H9 (cell line): ENCODE measurements around the gene DYRK3. TPM values are rescaled to one million over a fixed set of nuclear protein-coding genes. Genes with fewer than 3 reads are reported as not detected.

Experiments used
- DNase-seq: peaks from one replicate; pipeline ENCODE4 v3.0.0-alpha.2; 2017
- H2AFZ ChIP-seq: one replicate; pipeline ENCODE4 v1.6.1; 2013; ENCODE audit warnings: mild to moderate bottlenecking, low read length, control low read depth, moderate library complexity
- H2AK5ac ChIP-seq: 2 replicates; pipeline ENCODE4 v1.6.1; 2013; ENCODE audit warnings: low read length, control low read depth, mixed read lengths; ENCODE audit not compliant: insufficient read length
- H2BK120ac ChIP-seq: one replicate; pipeline ENCODE4 v1.6.1; 2013; ENCODE audit warnings: low read depth, mild to moderate bottlenecking, low read length, control low read depth, inconsistent platforms; ENCODE audit not compliant: poor library complexity, severe bottlenecking
- H2BK12ac ChIP-seq: 2 replicates; pipeline ENCODE4 v1.6.1; 2013; ENCODE audit warnings: low read length, control low read depth, mixed read lengths, low read depth; ENCODE audit not compliant: insufficient read length
- H2BK15ac ChIP-seq: 2 replicates; pipeline ENCODE4 v1.6.1; 2013; ENCODE audit warnings: low read depth, low read length, control low read depth
- H2BK20ac ChIP-seq: one replicate; pipeline ENCODE4 v1.6.1; 2013; ENCODE audit warnings: low read depth, mild to moderate bottlenecking, low read length, control low read depth, inconsistent platforms; ENCODE audit not compliant: poor library complexity, severe bottlenecking
- H2BK5ac ChIP-seq: 2 replicates; pipeline ENCODE4 v1.6.1; 2013; ENCODE audit warnings: low read length, control low read depth, mixed read lengths; ENCODE audit not compliant: insufficient read length
- H3K14ac ChIP-seq: 2 replicates; pipeline ENCODE4 v1.6.1; 2013; ENCODE audit warnings: low read length, control low read depth; ENCODE audit not compliant: insufficient read depth
- H3K18ac ChIP-seq: 2 replicates; pipeline ENCODE4 v1.6.1; 2013; ENCODE audit warnings: low read depth, mild to moderate bottlenecking, mixed read lengths, low read length, control low read depth; ENCODE audit not compliant: insufficient read length
- H3K23ac ChIP-seq: 2 replicates; pipeline ENCODE4 v1.6.1; 2013; ENCODE audit warnings: low read length, control low read depth, mixed read lengths, low read depth; ENCODE audit not compliant: insufficient read length
- H3K23me2 ChIP-seq: 2 replicates; pipeline ENCODE4 v1.6.1; 2013; ENCODE audit warnings: low read depth, mild to moderate bottlenecking, mixed read lengths, low read length, control low read depth; ENCODE audit not compliant: insufficient read length, poor library complexity, severe bottlenecking
- H3K27ac ChIP-seq: 2 replicates; pipeline ENCODE4 v1.5.1; 2013; ENCODE audit warnings: low read length, control low read depth, mixed read lengths, low read depth; ENCODE audit not compliant: insufficient read length
- H3K27me3 ChIP-seq: 2 replicates; pipeline ENCODE4 v1.6.1; 2013; ENCODE audit warnings: low read length, control low read depth, inconsistent platforms; ENCODE audit not compliant: insufficient read depth
- H3K4ac ChIP-seq: 2 replicates; pipeline ENCODE4 v1.6.1; 2013; ENCODE audit warnings: low read depth, mild to moderate bottlenecking, control low read depth, inconsistent platforms, low read length, moderate library complexity
- H3K4me1 ChIP-seq: 2 replicates; pipeline ENCODE4 v1.6.1; 2013; ENCODE audit warnings: low read length, control low read depth, inconsistent platforms; ENCODE audit not compliant: insufficient read depth
- H3K4me2 ChIP-seq: 2 replicates; pipeline ENCODE4 v1.6.1; 2013; ENCODE audit warnings: low read length, control low read depth, mixed read lengths; ENCODE audit not compliant: insufficient read length, insufficient read depth
- H3K56ac ChIP-seq: 2 replicates; pipeline ENCODE4 v1.6.1; 2013; ENCODE audit warnings: low read depth, mild to moderate bottlenecking, mixed read lengths, low read length, control low read depth; ENCODE audit not compliant: insufficient read length
- H3K79me1 ChIP-seq: 2 replicates; pipeline ENCODE4 v1.6.1; 2013; ENCODE audit warnings: low read depth, mild to moderate bottlenecking, moderate library complexity, low read length, control low read depth, inconsistent platforms; ENCODE audit not compliant: insufficient read depth, poor library complexity, severe bottlenecking
- H3K79me2 ChIP-seq: 2 replicates; pipeline ENCODE4 v1.6.1; 2013; ENCODE audit warnings: low read length, control low read depth, inconsistent platforms; ENCODE audit not compliant: insufficient read depth
- H3K9ac ChIP-seq: 2 replicates; pipeline ENCODE4 v1.6.1; 2013; ENCODE audit warnings: low read length, control low read depth, mixed read lengths; ENCODE audit not compliant: insufficient read length; ENCODE audit errors: extremely low read depth
- H3K9me3 ChIP-seq: one replicate; pipeline ENCODE4 v1.6.1; 2013; ENCODE audit warnings: low read depth, low read length, inconsistent platforms; ENCODE audit not compliant: control insufficient read depth
- H3T11ph ChIP-seq: one replicate; pipeline ENCODE4 v1.6.1; 2013; ENCODE audit warnings: mild to moderate bottlenecking, low read length, control low read depth, inconsistent platforms
- H4K20me1 ChIP-seq: one replicate; pipeline ENCODE4 v1.6.1; 2013; ENCODE audit not compliant: control insufficient read depth, insufficient read length, insufficient read depth
- H4K5ac ChIP-seq: 2 replicates; pipeline ENCODE4 v1.6.1; 2013; ENCODE audit warnings: low read depth, mild to moderate bottlenecking, mixed read lengths, low read length, control low read depth; ENCODE audit not compliant: insufficient read length
- H4K8ac ChIP-seq: replicated peaks from 2 replicates; pipeline ENCODE4 v1.6.1; 2013; ENCODE audit warnings: low read length, control low read depth, mixed read lengths, low read depth; ENCODE audit not compliant: insufficient read length
- H4K91ac ChIP-seq: 2 replicates; pipeline ENCODE4 v1.6.1; 2013; ENCODE audit warnings: low read depth, mild to moderate bottlenecking, moderate library complexity, mixed read lengths, low read length, control low read depth; ENCODE audit not compliant: insufficient read length
- H3K27ac Mint-ChIP-seq, 3 experiments: 2 replicates in 2 of 3; 3 replicates in 1 of 3; pipeline ENCODE4 v1.8.0; 2020 to 2021; ENCODE audit warnings: mixed read lengths in 3 of 3, mild to moderate bottlenecking in 1 of 3, moderate library complexity in 1 of 3
- H3K27me3 Mint-ChIP-seq: 2 replicates; pipeline ENCODE4 v1.8.0; 2021; ENCODE audit warnings: low read depth, mild to moderate bottlenecking, moderate library complexity, mixed read lengths
- H3K36me3 Mint-ChIP-seq, 3 experiments: 2 replicates in 2 of 3; 3 replicates in 1 of 3; pipeline ENCODE4 v1.8.0; 2020 to 2021; ENCODE audit warnings: low read depth in 3 of 3, mixed read lengths in 3 of 3; ENCODE audit not compliant: insufficient read depth in 1 of 3
- H3K4me1 Mint-ChIP-seq, 2 experiments: 2 replicates each; pipeline ENCODE4 v1.8.0; 2020; ENCODE audit warnings: mixed read lengths in 2 of 2
- H3K4me3 Mint-ChIP-seq, 2 experiments: 2 replicates in 1 of 2; 3 replicates in 1 of 2; pipeline ENCODE4 v1.8.0; 2020 to 2021; ENCODE audit warnings: mild to moderate bottlenecking in 2 of 2, mixed read lengths in 2 of 2, moderate library complexity in 1 of 2
- H3K9me3 Mint-ChIP-seq, 2 experiments: 2 replicates in 1 of 2; 3 replicates in 1 of 2; pipeline ENCODE4 v1.8.0; 2020; ENCODE audit warnings: mild to moderate bottlenecking in 2 of 2, mixed read lengths in 2 of 2, moderate library complexity in 1 of 2
- WGBS: extraction: QIAGEN DNeasy Blood & Tissue Kit; methylation state at CpG from one replicate; pipeline ENCODE4 v1.1.7; 2013; ENCODE audit warnings: missing lambda C conversion rate, low lambda C conversion rate, mixed read lengths; ENCODE audit not compliant: insufficient read length; ENCODE audit errors: extremely low coverage; 5-methylcytosine and 5-hydroxymethylcytosine counted together
- total RNA-seq: library from RNA; stranded (reverse); gene quantifications from 2 replicates; pipeline ENCODE4 v1.2.1, GENCODE V29; 2021
- TF ChIP-seq, protein P1 (sequence below): fragments of 200-600 bp; sonication (generic); conservative IDR thresholded peaks from 3 replicates; pipeline ENCODE4 v1.8.0; 2021; ENCODE audit warnings: antibody characterized with exemption, mild to moderate bottlenecking

The DYRK3 gene
- total RNA-seq, 1 experiment from 2014 or later: 4.7 TPM

DNA sequence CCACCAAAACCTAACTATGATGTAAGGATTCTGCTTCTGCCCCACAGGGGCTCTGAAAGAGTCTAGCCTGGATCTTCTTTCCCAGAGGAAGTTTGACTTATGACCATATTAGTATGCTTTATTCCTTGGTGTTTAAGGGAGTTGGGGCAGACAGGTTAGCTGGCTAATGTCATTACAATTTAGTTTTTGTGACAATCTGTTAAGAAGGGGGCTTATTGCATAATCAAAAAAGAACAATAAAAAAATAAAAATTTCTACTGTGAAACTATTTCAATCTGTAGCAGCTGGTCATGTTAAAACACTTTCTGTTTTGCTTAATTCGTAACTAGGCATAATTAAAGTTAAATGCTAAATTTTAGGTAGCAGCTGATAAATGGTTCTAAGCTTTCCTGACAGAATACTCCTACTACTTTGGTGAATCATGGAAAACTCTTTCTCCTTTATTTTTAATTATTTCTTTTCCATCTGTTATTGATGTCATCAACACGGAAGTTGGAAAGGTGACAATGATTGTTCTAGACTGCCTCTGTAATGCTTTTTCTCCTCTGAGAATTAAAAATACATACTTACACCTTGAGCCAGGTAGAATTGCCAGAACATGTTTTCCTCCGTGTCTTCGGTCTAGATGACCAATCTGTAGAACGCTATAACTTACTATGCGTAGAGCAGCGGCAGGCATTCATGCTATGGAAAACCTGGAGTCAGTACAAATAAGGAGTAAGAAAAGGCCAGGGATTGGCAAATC is 18.6 kb downstream of the DYRK3 start:
- Histone ChIP-seq H2BK15ac (no peak overlapping the region), H2BK120ac (no peak overlapping the region), H3K79me1 (no peaks in the 10 kb centered on the region), H2AFZ (no peak overlapping the region), H3K56ac (no peak overlapping the region), H3K9me3 (no peaks in the 10 kb centered on the region), H4K8ac (no peak overlapping the region), H2BK5ac (no peak overlapping the region), H3K27ac (no peak overlapping the region), H3K4ac (no peak overlapping the region), H3T11ph (no peak overlapping the region), H4K91ac (no peak overlapping the region), H2BK12ac (no peak overlapping the region), H4K20me1 (no peaks in the 10 kb centered on the region), H3K4me2 (no peak overlapping the region), H3K79me2 (no peaks in the 10 kb centered on the region), H3K14ac (no peak overlapping the region), H3K9ac (no peak overlapping the region), H3K18ac (no peak overlapping the region), H2BK20ac (no peak overlapping the region), H4K5ac (no peak overlapping the region), H3K27me3 (peaks cover 2% of the 10 kb centered on the region; the same call in 1 of the 2 replicates), H3K23me2 (no peaks in the 10 kb centered on the region), H3K23ac (no peak overlapping the region), H3K4me1 (peaks cover 4% of the 10 kb centered on the region), H2AK5ac (no peak overlapping the region)
- Mint-ChIP-seq H3K4me3 (no peak overlapping the region), H3K36me3 (no peaks in the 10 kb centered on the region; a peak in 1 of 7 replicates), H3K4me1 (peaks cover 12 to 13% of the 10 kb centered on the region in 2 experiments), H3K9me3 (no peaks in the 10 kb centered on the region), H3K27ac (no peak overlapping the region), H3K27me3 (peaks cover 28% of the 10 kb centered on the region)
- DNase-seq: no peak
- TF ChIP-seq, protein P1, sequence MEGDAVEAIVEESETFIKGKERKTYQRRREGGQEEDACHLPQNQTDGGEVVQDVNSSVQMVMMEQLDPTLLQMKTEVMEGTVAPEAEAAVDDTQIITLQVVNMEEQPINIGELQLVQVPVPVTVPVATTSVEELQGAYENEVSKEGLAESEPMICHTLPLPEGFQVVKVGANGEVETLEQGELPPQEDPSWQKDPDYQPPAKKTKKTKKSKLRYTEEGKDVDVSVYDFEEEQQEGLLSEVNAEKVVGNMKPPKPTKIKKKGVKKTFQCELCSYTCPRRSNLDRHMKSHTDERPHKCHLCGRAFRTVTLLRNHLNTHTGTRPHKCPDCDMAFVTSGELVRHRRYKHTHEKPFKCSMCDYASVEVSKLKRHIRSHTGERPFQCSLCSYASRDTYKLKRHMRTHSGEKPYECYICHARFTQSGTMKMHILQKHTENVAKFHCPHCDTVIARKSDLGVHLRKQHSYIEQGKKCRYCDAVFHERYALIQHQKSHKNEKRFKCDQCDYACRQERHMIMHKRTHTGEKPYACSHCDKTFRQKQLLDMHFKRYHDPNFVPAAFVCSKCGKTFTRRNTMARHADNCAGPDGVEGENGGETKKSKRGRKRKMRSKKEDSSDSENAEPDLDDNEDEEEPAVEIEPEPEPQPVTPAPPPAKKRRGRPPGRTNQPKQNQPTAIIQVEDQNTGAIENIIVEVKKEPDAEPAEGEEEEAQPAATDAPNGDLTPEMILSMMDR: no peak
- no CpG with 5 or more reads among the region's 7 CpGs for WGBS
